SK-N-SH treated with all-trans-retinoic acid at 6 μM for 48 hours (cell line): Measurements from ENCODE around the gene TMEM87B.

Experiments
- ARNTL ChIP-seq: fragments of 450-650 bp; formaldehyde crosslinking; IDR thresholded peaks from 2 replicates; pipeline ENCODE4 v1.5.0; 2020; ENCODE audit warnings: low read depth, mild to moderate bottlenecking, moderate library complexity, borderline replicate concordance
- CSDC2 ChIP-seq: fragments of 250-450 bp; sonication (Bioruptor Pico); IDR thresholded peaks from 2 replicates; pipeline ENCODE4 v1.5.0; 2020; ENCODE audit warnings: mild to moderate bottlenecking, moderate library complexity
- PATZ1 ChIP-seq: fragments of 250-450 bp; sonication (Bioruptor Pico); IDR thresholded peaks from 2 replicates; pipeline ENCODE4 v1.8.0; 2020; ENCODE audit warnings: mild to moderate bottlenecking, moderate library complexity, borderline replicate concordance
- PPARA ChIP-seq: fragments of 250-450 bp; sonication (Bioruptor Pico); IDR thresholded peaks from 2 replicates; pipeline ENCODE4 v1.5.0; 2020; ENCODE audit warnings: mild to moderate bottlenecking, borderline replicate concordance
- TCF4 ChIP-seq: fragments of 250-450 bp; sonication (Bioruptor Pico); IDR thresholded peaks from 2 replicates; pipeline ENCODE4 v1.8.0; 2021; ENCODE audit warnings: mild to moderate bottlenecking, moderate library complexity, borderline replicate concordance
- TOX ChIP-seq: fragments of 250-450 bp; sonication (Bioruptor Pico); IDR thresholded peaks from 2 replicates; pipeline ENCODE4 v1.8.0; 2021; ENCODE audit warnings: mild to moderate bottlenecking, moderate library complexity, borderline replicate concordance

- TF ChIP-seq PPARA (CRISPR knock-in tag) (no peak), ARNTL (CRISPR knock-in tag) (no peak), TOX (no peak), PATZ1 (CRISPR knock-in tag) (no peak), TCF4 (CRISPR knock-in tag) (no peak), CSDC2 (no peak)
Measured at GRCh38 chr2:112075490-112076260, 20.6 kb downstream of the TMEM87B start.
